T-helper 2 cell (primary cell): Measurements from ENCODE around the gene SRR.

ENCODE experiments used
- DNase-seq, 5 experiments: peaks; one replicate each; pipeline versions ENCODE4 v3.0.0 to v3.0.0-alpha.2; 2012 to 2022

SRR gene

DNA sequence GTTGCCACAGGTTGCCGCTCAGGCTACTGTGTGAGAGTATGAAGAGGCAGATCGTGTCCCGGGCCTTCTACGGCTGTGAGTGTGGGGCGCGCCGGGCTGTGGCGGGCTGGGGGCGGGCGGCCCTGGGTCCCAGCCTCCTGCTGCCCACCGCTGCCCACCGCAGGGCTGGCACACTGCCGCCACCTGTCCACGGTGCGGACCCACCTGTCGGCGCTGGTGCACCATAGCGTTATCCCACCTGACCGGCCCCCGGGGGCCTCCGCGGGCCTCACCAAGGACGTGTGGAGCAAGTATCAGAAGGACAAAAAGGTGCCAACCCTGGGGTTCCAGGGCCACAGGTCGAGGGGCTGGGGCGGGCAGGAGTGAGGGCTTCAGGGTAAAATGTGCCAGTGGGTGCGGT, 68.4 kb downstream of the SRR start:
- DNase-seq: no peak

DNA sequence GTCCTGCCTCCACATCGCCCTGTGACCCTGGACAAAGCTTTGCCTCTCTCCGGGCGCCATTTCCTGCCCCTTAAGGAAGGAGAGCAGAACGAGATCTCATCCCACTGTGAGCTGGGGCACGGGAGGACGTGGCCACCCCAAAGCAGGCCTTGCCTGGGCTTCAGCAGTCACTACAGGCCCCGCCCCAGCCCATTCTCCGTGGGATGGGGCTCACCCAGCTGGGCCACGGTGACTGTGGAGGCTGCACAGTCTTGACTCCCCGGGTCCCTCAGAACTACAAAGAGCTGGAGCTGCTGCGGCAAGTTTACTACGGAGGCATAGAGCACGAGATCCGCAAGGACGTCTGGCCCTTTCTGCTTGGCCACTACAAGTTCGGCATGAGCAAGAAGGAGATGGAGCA, 68.9 kb downstream of the SRR start:
- no peak for DNase-seq

- DNase-seq: no peak
Observed at GRCh38 chr17:2373179-2373578, 69.4 kb downstream of the SRR start.
